Skin epidermis (tissue), 12 donors: ENCODE data around the gene DLX4.

Experiments used
- H3K27ac ChIP-seq, 21 experiments: fragments of 200-600 bp; sonication (generic) in 11 of 21; one replicate each; pipeline ENCODE4 v1.5.0; 2020; ENCODE audit warnings: mild to moderate bottlenecking in 3 of 21, inconsistent platforms in 2 of 21, moderate library complexity in 2 of 21
- H3K4me3 ChIP-seq, 7 experiments: fragments of 200-600 bp; sonication (generic) in 2 of 7; one replicate each; pipeline ENCODE4 v1.5.0; 2020; ENCODE audit warnings: inconsistent platforms in 2 of 7, mild to moderate bottlenecking in 2 of 7, moderate library complexity in 1 of 7

The DLX4 gene, protein sequence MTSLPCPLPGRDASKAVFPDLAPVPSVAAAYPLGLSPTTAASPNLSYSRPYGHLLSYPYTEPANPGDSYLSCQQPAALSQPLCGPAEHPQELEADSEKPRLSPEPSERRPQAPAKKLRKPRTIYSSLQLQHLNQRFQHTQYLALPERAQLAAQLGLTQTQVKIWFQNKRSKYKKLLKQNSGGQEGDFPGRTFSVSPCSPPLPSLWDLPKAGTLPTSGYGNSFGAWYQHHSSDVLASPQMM

GRCh38 chr17:49969134-49969759, at the start of gene DLX4:
DLX4 (plus strand) TSS chr17:49969190; CDS start chr17:49969469, 279 bp downstream.
- peak within 1 kb of the TSS in 2 of 21 experiments; percentile 31 to 40 for H3K27ac ChIP-seq
- H3K4me3 ChIP-seq: peak within 1 kb of the TSS; percentile 24 to 54 (median 45)

GRCh38 chr17:49920030-49920769, 48.8 kb upstream of the DLX4 start:
- no peak overlapping the region for H3K27ac ChIP-seq
- H3K4me3 ChIP-seq: no peak overlapping the region

DNA sequence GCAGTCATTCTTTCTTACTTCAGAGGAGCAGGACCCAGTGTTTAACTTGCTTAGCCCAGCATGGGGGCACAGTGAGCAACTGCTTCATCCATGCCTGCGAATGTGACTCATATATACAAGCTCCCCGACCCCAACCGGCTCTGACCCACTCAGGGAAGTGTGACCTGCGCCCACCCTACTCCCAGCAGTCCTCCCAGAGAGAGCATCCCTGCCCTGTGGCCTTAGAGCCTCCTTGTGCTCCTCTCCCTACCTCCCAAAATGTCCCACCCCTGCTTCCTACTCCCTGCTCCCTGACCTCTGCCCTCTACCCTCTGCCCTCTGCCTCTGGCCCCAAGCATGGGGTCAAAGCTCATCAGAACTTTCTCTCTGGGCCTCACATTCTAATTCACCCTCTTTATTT, 46.9 kb upstream of the DLX4 start:
- Histone ChIP-seq H3K4me3 (no peak overlapping the region), H3K27ac (no peak overlapping the region)

GRCh38 chr17:49924116-49924515, 44.9 kb upstream of the DLX4 start:
- Histone ChIP-seq H3K4me3 (no peak overlapping the region), H3K27ac (no peak overlapping the region)

- H3K4me3 ChIP-seq: no peak overlapping the region
- no peak overlapping the region for H3K27ac ChIP-seq
Observed at GRCh38 chr17:49924589-49924988, 44.4 kb upstream of the DLX4 start.

- Histone ChIP-seq H3K4me3 (no peak overlapping the region), H3K27ac (no peak overlapping the region)
Observed at GRCh38 chr17:49925921-49926320, 43.1 kb upstream of the DLX4 start.

DNA sequence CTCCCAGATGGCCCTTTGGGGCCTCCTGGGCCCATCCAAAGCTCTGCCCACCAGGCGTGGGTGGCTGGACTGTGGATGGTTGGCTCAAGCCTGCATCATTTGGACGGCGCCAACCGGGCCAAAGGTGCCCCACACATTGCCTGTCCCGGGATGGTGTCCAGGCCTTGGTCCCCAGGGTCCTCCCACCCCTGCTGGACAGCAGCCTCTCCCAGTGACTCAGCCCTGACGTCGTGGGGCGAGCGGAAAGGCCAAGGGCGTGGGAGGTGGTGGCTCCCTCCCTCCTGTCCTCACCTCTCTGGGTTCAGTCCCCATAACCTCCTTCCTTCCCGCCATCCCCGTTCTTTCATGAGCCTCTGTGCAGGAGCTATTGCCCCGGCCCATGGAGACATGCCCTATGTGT, 42.1 kb upstream of the DLX4 start:
- no peak overlapping the region for H3K27ac ChIP-seq

GRCh38 chr17:49928126-49928800, 40.7 kb upstream of the DLX4 start:
- H3K4me3 ChIP-seq: no peak overlapping the region
- no peak overlapping the region for H3K27ac ChIP-seq

More for the DNA sequence above, 42.1 kb upstream of the DLX4 start:
- H3K4me3 ChIP-seq: no peak overlapping the region

- no peak overlapping the region for H3K27ac ChIP-seq
Observed at GRCh38 chr17:49928837-49929475, 40.0 kb upstream of the DLX4 start.

DNA sequence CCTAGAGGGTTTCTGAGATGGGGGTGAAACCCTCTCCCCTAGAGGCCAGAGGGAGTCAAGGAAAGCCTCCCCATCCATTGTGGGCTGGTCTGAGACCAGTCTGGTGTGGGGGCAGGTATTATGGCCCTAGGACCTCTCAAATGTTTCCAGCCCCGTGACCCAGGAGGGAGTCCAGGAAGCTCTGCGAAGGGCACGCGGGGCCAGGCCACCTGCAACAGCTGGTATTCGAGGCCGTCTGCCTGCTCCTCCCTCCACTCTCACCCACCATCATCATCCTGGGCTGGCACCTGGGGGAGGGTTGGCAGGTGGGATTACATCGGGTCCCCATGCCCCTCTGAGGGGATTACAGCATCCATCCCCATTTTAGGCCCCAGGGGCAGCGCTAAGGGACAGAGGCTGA, 38.1 kb upstream of the DLX4 start:
- H3K27ac ChIP-seq: no peak overlapping the region
- H3K4me3 ChIP-seq: no peak overlapping the region

More at GRCh38 chr17:49928837-49929475, 40.0 kb upstream of the DLX4 start:
- H3K4me3 ChIP-seq: no peak overlapping the region

GRCh38 chr17:49931416-49932137, 37.4 kb upstream of the DLX4 start:
- no peak overlapping the region for H3K27ac ChIP-seq
- H3K4me3 ChIP-seq: no peak overlapping the region

- Histone ChIP-seq H3K27ac (no peak overlapping the region), H3K4me3 (no peak overlapping the region)
Observed at GRCh38 chr17:49932138-49932723, 36.8 kb upstream of the DLX4 start.

DNA sequence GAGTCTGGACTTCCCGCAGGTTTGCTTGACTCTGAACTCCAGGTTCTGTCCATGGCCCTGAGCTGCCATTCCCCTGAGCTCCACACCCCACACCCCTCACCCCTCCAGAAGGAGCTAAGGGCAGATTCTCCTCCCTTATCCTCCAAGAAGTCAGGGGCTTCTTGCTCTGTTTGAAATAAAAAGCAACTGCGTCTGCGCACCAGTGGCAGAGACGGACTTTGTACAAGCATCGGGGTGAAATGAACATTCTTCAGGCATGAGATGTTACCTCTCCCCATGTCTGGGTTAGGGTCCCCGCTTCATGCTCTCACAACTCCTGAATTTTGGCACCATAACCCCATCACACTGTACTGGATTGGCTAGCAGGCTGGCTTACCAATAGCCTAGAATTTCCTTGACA, 36.1 kb upstream of the DLX4 start:
- H3K4me3 ChIP-seq: no peak overlapping the region
- no peak overlapping the region for H3K27ac ChIP-seq

GRCh38 chr17:49935526-49936210, 33.3 kb upstream of the DLX4 start:
- no peak overlapping the region for H3K27ac ChIP-seq
- H3K4me3 ChIP-seq: no peak overlapping the region

GRCh38 chr17:49936386-49936785, 32.6 kb upstream of the DLX4 start:
- Histone ChIP-seq H3K27ac (no peak overlapping the region), H3K4me3 (no peak overlapping the region)

GRCh38 chr17:49939318-49939717, 29.7 kb upstream of the DLX4 start:
- Histone ChIP-seq H3K4me3 (no peak overlapping the region), H3K27ac (no peak overlapping the region)

- Histone ChIP-seq H3K4me3 (no peak overlapping the region), H3K27ac (no peak overlapping the region)
Observed at GRCh38 chr17:49941427-49941826, 27.6 kb upstream of the DLX4 start.

- Histone ChIP-seq H3K4me3 (no peak overlapping the region), H3K27ac (no peak overlapping the region)
Observed at GRCh38 chr17:49942947-49943346, 26.0 kb upstream of the DLX4 start.
